Measurements from ENCODE around the gene THY1.
A peak's percentile ranks its signal among the peaks of the same experiment; 100 is the strongest.

Gene THY1

GRCh38 chr11:119381181-119381988, 41.6 kb downstream of the THY1 start, which contains the start of gene USP2:
Gene USP2 (minus strand): TSS chr11:119381690. CDS start chr11:119373480, 8,210 bp downstream.
- DNase-seq, result peak; percentile 97

- DNase-seq, result no peak
Measured at GRCh38 chr11:119380827-119381180, 42.2 kb downstream of the THY1 start.

GRCh38 chr11:119380160-119380826, 42.7 kb downstream of the THY1 start:
- DNase-seq, result no peak

- DNase-seq, result no peak
Measured at GRCh38 chr11:119378851-119379465, 44.0 kb downstream of the THY1 start.

GRCh38 chr11:119377961-119378667, 44.9 kb downstream of the THY1 start:
- no peak for DNase-seq

GRCh38 chr11:119377112-119377901, 45.7 kb downstream of the THY1 start:
- no peak for DNase-seq

- DNase-seq, result no peak
Measured at GRCh38 chr11:119376197-119376847, 46.6 kb downstream of the THY1 start.

- DNase-seq, result no peak
Measured at GRCh38 chr11:119375337-119376196, 47.4 kb downstream of the THY1 start.

- no peak for DNase-seq
Measured at GRCh38 chr11:119374632-119375336, 48.2 kb downstream of the THY1 start.

GRCh38 chr11:119373921-119374631, 48.9 kb downstream of the THY1 start:
- DNase-seq, result peak; percentile 66

GRCh38 chr11:119373059-119373920, 49.7 kb downstream of the THY1 start:
- DNase-seq, result no peak

GRCh38 chr11:119372260-119373058, 50.5 kb downstream of the THY1 start:
- DNase-seq, result no peak

GRCh38 chr11:119371778-119372182, 51.2 kb downstream of the THY1 start:
- peak; percentile 29 for DNase-seq

GRCh38 chr11:119371067-119371601, 51.8 kb downstream of the THY1 start:
- no peak for DNase-seq

- DNase-seq, result no peak
Measured at GRCh38 chr11:119370486-119371046, 52.4 kb downstream of the THY1 start.

- no peak for DNase-seq
Measured at GRCh38 chr11:119369132-119369925, 53.6 kb downstream of the THY1 start.
